ENCODE measurements around the gene MTMR11. TPM values are rescaled to one million over a fixed set of nuclear protein-coding genes. Genes with fewer than 3 reads are reported as not detected.

Gene MTMR11
- total RNA-seq, 1 experiment from 2014 or later: 10.5 TPM

DNA sequence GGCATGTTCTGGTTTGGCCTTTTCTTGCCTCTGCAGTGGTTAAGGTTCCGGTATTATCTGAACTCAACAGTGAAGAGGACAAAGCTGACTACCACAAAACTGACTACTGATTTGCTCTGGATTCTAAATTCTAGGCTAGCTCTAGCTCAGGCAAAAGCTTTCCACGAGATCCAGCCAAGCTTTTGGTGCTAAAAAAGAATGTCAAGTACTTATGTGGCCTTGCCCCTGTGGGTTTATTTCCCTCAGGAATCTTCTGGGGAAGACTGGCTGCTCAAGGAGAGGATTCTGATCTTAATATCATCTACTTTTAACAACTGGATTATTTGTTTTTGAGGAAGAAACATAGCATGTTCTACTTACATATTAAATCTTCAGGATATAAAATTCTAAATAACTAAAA is 26.1 kb upstream of the MTMR11 start:
- Histone ChIP-seq H3K9ac (ENCODE audit: low read length) (no peak overlapping the region), H3K79me2 (ENCODE audit: insufficient read depth, low read length) (no peaks in the 10 kb centered on the region), H3K27ac (ENCODE audit: low read depth, low read length) (peak overlapping the region; percentile 33; the same call in 1 of the 2 replicates), H4K20me1 (ENCODE audit: insufficient read depth) (no peaks in the 10 kb centered on the region), H3K27me3 (ENCODE audit: insufficient read depth, low read length) (no peaks in the 10 kb centered on the region), H3K9me2 (ENCODE audit: insufficient read depth) (no peaks in the 10 kb centered on the region), H2AFZ (ENCODE audit: low read depth, low read length, poor library complexity, severe bottlenecking) (no peak overlapping the region), H3K4me2 (ENCODE audit: low read length) (no peak overlapping the region), H3K4me1 (ENCODE audit: control insufficient read depth in 1 of 2, insufficient read depth in 2 of 2, low read length in 2 of 2) (no peaks in the 10 kb centered on the region), H3K4me3 (replicated peaks in 1 of 2; ENCODE audit: low read depth in 1 of 2, low read length in 2 of 2) (no peak overlapping the region), H3K9me3 (ENCODE audit: control insufficient read depth in 1 of 2, insufficient read depth in 1 of 2, low read depth in 1 of 2, low read length in 2 of 2) (no peaks in the 10 kb centered on the region), H3K36me3 (ENCODE audit: control insufficient read depth in 1 of 2, insufficient read depth in 2 of 2, low read length in 2 of 2) (peaks cover 21 to 33% of the 10 kb centered on the region in 2 experiments; a peak in 3 of 4 replicates)
- RAD21 ChIA-PET (ENCODE audit: low non-redundant PET in 1 of 2, low total read pairs in 2 of 2, uncharacterized antibody in 2 of 2, unreplicated experiment in 2 of 2): interaction anchor here in 1 of 2 experiments (0.5 kb wide), 1 partner anchor 88 kb away, joined by 4 read pairs; no protein-coding TSS in a partner anchor
- intact Hi-C loops (cut with micrococcal nuclease): loop anchor here (1.0 kb wide), 3 partner anchors 88 to 225 kb away; no protein-coding TSS in a partner anchor
- no peak for DNase-seq (ENCODE audit: low read depth, low spot score)
- no peak for ATAC-seq
- POLR2A ChIA-PET: interaction anchor here (1.1 kb wide), 1 partner anchor 75 kb away, joined by 6 read pairs; a partner anchor contains a TSS
- CTCF ChIA-PET: interaction anchor here (0.6 to 2.4 kb wide), 8 partner anchors 14 to 225 kb away, joined by 3 to 14 read pairs (median 5); no protein-coding TSS in a partner anchor
- TF ChIP-seq EZH2phosphoT487 (IDR thresholded peaks at IDR 0.05; ENCODE audit: borderline replicate concordance) (no peak), JUND (IDR thresholded peaks at IDR 0.05) (no peak)
- TF ChIP-seq, protein P1, sequence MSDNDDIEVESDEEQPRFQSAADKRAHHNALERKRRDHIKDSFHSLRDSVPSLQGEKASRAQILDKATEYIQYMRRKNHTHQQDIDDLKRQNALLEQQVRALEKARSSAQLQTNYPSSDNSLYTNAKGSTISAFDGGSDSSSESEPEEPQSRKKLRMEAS (IDR thresholded peaks at IDR 0.05): no peak
- TF ChIP-seq, protein P2, sequence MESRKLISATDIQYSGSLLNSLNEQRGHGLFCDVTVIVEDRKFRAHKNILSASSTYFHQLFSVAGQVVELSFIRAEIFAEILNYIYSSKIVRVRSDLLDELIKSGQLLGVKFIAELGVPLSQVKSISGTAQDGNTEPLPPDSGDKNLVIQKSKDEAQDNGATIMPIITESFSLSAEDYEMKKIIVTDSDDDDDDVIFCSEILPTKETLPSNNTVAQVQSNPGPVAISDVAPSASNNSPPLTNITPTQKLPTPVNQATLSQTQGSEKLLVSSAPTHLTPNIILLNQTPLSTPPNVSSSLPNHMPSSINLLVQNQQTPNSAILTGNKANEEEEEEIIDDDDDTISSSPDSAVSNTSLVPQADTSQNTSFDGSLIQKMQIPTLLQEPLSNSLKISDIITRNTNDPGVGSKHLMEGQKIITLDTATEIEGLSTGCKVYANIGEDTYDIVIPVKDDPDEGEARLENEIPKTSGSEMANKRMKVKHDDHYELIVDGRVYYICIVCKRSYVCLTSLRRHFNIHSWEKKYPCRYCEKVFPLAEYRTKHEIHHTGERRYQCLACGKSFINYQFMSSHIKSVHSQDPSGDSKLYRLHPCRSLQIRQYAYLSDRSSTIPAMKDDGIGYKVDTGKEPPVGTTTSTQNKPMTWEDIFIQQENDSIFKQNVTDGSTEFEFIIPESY (IDR thresholded peaks at IDR 0.05; ENCODE audit: extremely low read depth, insufficient replicate concordance, low read length): no peak
- no TSS peak for BruUV-seq (replicated peaks)

Data from HCT116 (cell line).